HUES48 (cell line): ENCODE data around the gene UBE2D4.

Experiments used
- H3K27ac ChIP-seq: one replicate; pipeline ENCODE4 v1.7.0; 2013; ENCODE audit warnings: low read depth, low read length, inconsistent platforms
- H3K27me3 ChIP-seq: 2 replicates; pipeline ENCODE4 v1.6.1; 2013; ENCODE audit warnings: mild to moderate bottlenecking, low read length; ENCODE audit not compliant: control insufficient read depth, insufficient read depth
- H3K36me3 ChIP-seq: 2 replicates; pipeline ENCODE4 v1.6.1; 2013; ENCODE audit warnings: low read length; ENCODE audit not compliant: control insufficient read depth, insufficient read depth
- H3K4me1 ChIP-seq: 2 replicates; pipeline ENCODE4 v1.6.1; 2013; ENCODE audit warnings: mild to moderate bottlenecking, low read length; ENCODE audit not compliant: control insufficient read depth, insufficient read depth
- H3K4me3 ChIP-seq: 2 replicates; pipeline ENCODE4 v1.5.1; 2013; ENCODE audit warnings: mild to moderate bottlenecking, low read depth, low read length
- H3K9ac ChIP-seq: 2 replicates; pipeline ENCODE4 v1.6.1; 2013; ENCODE audit warnings: mild to moderate bottlenecking, low read depth, low read length, moderate library complexity
- H3K9me3 ChIP-seq: 2 replicates; pipeline ENCODE4 v1.6.1; 2013; ENCODE audit warnings: low read length; ENCODE audit not compliant: control insufficient read depth, insufficient read depth

Gene UBE2D4

DNA sequence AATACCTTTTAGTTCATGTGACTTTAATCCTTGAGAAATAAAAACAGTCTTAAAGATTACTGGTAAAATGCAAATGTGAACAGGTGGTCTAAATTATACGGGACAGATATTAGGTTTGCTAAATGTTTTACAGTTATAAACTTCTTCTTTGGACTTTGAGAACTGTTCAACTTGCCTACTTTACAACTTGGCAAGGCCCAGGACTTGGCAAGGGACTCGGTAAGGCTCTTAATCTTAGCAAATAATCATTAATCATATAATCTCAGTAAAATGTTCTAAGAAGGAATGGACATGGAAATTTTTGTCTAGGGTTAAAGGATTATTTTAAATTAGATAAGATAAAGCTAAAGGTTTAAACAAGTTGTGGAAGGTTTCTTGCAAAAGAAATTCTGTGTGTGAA, 4.8 kb upstream of the UBE2D4 start:
- Histone ChIP-seq H3K36me3 (no peaks in the 10 kb centered on the region), H3K27ac (no peak overlapping the region), H3K4me1 (no peaks in the 10 kb centered on the region; the same call in 1 of the 2 replicates), H3K9ac (no peak overlapping the region), H3K4me3 (no peak overlapping the region), H3K9me3 (no peaks in the 10 kb centered on the region), H3K27me3 (peaks cover 14% of the 10 kb centered on the region)

DNA sequence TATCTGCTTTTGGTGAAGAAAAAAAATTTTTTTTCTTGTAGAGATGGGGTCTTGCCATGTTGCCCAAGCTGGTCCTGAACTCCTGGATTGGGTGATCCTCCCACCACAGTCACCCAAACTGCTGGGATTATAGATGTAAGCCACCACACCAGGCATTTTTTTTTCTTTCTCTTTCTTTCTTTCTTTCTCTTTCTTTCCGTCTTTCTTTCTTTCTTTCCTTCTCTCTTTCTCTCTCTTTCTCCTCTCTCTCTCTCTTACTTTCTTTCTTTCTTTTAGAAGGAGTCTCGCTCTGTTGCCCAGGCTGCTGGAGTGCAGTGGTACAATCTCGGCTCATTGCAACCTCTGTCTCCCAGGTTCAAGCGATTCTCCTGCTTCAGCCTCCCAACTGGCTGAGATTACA, 3.5 kb upstream of the UBE2D4 start:
- Histone ChIP-seq H3K27ac (no peak overlapping the region), H3K4me1 (no peaks in the 10 kb centered on the region), H3K4me3 (no peak overlapping the region), H3K9me3 (no peaks in the 10 kb centered on the region), H3K36me3 (no peaks in the 10 kb centered on the region), H3K27me3 (peaks cover 23% of the 10 kb centered on the region), H3K9ac (no peak overlapping the region)

DNA sequence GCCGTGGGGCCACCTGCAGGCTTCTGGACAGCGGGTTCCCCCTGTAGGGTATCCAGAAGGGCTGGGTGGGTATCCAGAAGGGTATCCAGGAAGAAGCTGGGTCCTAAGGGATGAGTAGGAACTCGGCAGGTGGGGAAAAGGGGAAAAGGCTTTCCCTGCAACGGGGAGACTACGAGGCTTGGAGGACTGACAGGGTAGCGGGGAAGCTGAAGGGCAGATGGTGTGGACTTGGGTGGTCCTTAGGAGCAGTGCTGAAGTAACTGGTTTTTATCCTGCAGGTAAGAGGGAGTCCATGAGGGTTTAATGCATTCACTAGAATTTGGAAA, 525 bp downstream of the UBE2D4 start:
- Histone ChIP-seq H3K9me3 (no peaks in the 10 kb centered on the region), H3K27ac (no peak overlapping the region), H3K4me3 (peak overlapping the region; percentile 66), H3K9ac (no peak overlapping the region), H3K4me1 (no peaks in the 10 kb centered on the region), H3K27me3 (peaks cover 23% of the 10 kb centered on the region), H3K36me3 (no peaks in the 10 kb centered on the region)

DNA sequence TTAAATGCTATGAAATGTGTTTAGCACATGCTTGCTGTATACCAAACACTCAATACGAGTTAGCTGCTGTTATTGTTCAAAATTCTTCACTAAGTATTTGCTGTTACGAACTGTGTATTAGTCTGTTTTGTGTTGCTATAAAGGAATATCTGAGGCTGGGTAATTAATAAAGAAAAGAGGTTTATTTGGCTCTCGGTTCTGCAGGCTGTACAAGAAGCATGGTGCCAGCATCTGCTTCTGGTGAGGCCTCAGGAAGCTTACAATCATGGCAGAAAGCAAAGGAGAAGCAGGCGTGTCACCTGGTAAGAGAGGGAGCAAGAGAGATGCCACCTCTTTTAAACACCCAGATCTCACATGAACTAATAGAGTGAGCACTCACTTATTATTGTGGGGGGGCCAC, 1.6 kb downstream of the UBE2D4 start:
- no peaks in the 10 kb centered on the region for H3K4me1 ChIP-seq
- no peak overlapping the region for H3K27ac ChIP-seq
- no peaks in the 10 kb centered on the region for H3K9me3 ChIP-seq
- no peaks in the 10 kb centered on the region for H3K36me3 ChIP-seq
- no peak overlapping the region for H3K4me3 ChIP-seq
- H3K27me3 ChIP-seq = peaks cover 23% of the 10 kb centered on the region
- H3K9ac ChIP-seq = no peak overlapping the region

DNA sequence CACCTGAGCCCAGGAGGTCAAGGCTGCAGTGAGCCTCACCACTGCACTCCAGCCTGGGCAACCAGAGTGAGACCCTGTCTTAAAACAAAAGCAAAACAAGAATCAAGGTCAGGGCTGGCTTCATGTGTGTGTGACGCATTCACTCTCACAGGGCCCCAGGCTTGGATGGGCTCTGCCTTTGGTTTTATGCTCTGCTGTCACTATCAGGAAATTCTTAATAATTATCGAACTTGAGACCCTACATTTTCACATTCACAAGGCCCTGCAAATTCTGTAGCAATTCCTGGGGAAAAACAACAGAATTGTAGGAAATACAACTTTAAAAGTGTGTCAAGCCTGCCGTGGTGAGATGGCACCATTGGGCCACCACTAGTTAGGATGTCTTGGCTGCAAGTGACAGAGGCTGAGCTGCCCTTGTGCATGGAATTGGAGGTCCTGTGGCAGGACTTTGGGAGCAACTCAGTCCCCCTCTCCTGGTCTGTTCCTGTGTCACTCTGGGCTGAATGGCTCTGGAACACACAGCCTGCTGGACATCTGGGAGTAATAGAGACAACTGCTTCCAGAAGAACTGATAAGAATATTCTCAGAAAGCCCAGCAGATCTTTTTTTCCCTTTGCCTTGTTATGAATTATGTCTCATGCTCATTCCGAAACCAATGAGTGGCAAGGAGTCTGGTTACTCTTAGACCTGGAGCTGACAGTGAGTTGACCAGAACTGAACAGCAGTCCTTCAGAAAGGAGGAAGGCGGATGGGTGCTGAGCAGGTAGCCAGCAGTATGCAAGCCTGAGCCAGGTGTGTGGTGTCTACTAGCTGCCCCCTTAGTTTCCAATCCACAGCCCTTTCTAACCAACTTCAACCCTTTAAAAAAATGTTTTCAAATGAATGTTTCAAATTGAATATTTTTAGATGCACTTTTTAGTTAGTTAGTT, 3.6 kb downstream of the UBE2D4 start:
- Histone ChIP-seq H3K27ac (no peak overlapping the region), H3K27me3 (peaks cover 23% of the 10 kb centered on the region), H3K4me1 (no peaks in the 10 kb centered on the region), H3K9ac (no peak overlapping the region), H3K36me3 (no peaks in the 10 kb centered on the region), H3K9me3 (no peaks in the 10 kb centered on the region), H3K4me3 (no peak overlapping the region)

DNA sequence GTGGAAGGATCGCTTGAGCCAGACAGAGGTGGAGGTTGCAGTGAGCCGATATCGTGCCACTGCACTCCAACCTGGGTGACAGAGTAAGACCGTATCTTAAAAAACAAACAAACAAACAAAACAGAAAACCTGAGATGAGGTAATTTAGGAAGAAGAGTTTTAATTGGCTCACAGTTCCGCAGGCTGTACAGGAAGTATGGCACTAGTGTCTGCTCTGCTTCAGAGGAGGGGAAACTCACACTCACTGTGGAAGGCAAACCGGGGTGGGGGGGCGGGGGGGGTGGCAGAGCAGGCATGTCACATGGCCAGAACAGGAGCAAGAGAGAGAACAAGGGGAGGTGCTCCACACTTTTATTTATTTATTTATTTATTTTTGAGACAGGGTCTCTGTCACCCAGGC, 5.1 kb downstream of the UBE2D4 start:
- H3K9me3 ChIP-seq = no peaks in the 10 kb centered on the region
- H3K4me1 ChIP-seq = no peaks in the 10 kb centered on the region
- H3K27ac ChIP-seq = no peak overlapping the region
- H3K9ac ChIP-seq = no peak overlapping the region
- H3K36me3 ChIP-seq = no peaks in the 10 kb centered on the region
- no peak overlapping the region for H3K4me3 ChIP-seq
- H3K27me3 ChIP-seq = peaks cover 9% of the 10 kb centered on the region

DNA sequence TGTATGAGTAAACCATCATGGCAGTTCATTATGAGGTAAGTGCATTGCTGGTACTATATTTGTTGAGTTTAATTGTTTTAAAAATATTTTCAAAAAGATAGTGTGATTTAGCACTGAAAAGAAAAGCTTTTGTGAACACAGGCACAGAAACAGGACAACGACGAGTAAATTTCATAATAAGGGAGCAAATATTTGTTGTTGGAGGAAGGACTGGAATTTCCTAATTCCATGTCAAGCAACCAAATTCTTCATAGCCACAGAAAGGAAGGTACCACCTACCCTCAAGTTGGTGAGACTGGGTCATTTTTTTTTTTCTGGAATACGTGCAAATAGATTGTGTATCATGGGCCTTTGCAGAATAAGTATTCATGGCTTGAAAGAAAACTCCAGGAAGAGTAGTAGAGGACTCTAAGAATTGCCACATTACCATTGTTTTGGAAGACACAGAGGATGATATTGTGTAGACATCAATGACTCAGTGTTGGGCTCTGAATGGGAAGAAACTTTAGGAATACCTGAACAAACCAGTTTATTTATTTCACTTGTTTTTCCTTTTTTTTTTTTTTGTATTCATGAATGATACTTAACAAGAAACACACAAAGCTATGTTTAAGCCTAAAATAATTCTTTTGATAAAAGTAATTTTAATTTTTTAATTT, 7.8 kb downstream of the UBE2D4 start:
- Histone ChIP-seq H3K9me3 (no peaks in the 10 kb centered on the region), H3K4me3 (no peak overlapping the region), H3K9ac (no peak overlapping the region), H3K27ac (no peak overlapping the region), H3K27me3 (no peaks in the 10 kb centered on the region), H3K36me3 (no peaks in the 10 kb centered on the region), H3K4me1 (no peaks in the 10 kb centered on the region)

DNA sequence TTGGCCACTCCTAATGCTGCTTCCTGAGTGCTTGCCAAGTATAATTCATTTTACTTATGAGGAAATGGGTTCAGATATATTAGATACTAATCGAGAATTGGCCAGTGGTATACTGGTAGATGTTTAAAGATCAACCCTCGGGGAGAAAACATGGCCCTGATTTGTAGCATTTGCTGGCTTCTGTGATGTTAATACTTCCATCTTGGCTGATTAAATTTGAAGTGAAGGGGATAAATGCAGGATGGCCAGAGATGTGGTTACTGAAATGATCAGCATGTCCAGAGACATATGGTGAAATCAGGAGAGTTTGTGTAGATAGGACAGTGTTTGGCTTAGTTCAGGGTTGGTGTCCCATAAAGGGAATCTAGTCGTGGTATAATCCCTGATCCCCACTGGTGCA, 11.2 kb downstream of the UBE2D4 start:
- Histone ChIP-seq H3K9ac (no peak overlapping the region), H3K27ac (no peak overlapping the region), H3K4me1 (no peaks in the 10 kb centered on the region), H3K36me3 (no peaks in the 10 kb centered on the region), H3K9me3 (no peaks in the 10 kb centered on the region), H3K4me3 (no peak overlapping the region), H3K27me3 (no peaks in the 10 kb centered on the region)

DNA sequence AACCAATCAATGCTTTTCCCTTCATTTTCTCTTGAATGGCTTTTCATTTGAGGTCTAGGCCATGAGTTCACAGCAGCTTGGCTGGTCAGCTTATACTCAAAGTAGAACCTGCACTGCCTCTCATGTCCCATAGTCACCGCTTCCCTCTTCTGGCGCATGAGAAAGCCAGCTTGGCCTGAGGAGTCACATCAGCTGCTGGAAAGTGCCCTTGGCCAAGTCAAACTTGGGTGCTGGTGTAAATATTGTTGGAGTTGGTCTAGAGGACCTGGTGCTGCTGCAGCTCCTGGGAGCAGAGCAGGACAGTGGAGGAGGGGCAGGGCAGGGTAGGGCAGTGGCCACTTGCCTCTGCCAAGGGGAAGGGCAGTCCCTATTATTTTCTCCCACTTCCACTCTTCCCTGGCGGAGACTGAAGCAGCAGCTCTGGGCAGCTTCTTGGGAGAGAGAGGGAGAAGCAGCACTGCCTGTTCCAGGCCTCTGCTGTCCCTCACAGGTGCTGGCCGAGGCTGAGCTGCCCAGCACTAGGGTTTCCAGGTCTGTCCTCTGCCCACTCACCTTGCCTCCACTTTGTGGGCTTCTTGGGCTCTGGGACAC, 12.8 kb downstream of the UBE2D4 start:
- no peaks in the 10 kb centered on the region for H3K36me3 ChIP-seq
- H3K4me3 ChIP-seq = no peak overlapping the region
- no peaks in the 10 kb centered on the region for H3K4me1 ChIP-seq
- H3K27me3 ChIP-seq = no peaks in the 10 kb centered on the region
- no peak overlapping the region for H3K9ac ChIP-seq
- no peak overlapping the region for H3K27ac ChIP-seq
- no peaks in the 10 kb centered on the region for H3K9me3 ChIP-seq

DNA sequence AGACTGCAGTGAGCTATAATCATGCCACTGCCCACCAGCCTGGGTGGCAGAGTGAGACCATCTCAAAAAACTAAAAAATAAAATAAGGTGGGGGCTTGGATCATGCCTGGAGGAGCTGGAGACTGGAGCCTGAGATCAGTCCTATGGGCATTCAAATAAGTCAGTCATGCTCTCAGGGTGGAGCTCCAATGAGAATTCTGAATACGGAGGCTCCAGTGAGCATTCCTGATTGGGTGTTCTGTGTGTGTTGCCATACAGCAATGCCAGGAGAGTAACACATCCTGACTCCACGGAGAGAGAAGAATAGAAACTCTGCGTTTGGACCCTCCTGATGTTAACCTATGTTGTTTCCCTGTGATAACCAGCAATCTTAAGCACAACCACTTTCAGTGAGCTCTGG, 16.0 kb downstream of the UBE2D4 start:
- Histone ChIP-seq H3K27ac (no peak overlapping the region), H3K27me3 (no peaks in the 10 kb centered on the region), H3K4me1 (no peaks in the 10 kb centered on the region), H3K9ac (no peak overlapping the region), H3K9me3 (no peaks in the 10 kb centered on the region), H3K36me3 (no peaks in the 10 kb centered on the region), H3K4me3 (no peak overlapping the region)

DNA sequence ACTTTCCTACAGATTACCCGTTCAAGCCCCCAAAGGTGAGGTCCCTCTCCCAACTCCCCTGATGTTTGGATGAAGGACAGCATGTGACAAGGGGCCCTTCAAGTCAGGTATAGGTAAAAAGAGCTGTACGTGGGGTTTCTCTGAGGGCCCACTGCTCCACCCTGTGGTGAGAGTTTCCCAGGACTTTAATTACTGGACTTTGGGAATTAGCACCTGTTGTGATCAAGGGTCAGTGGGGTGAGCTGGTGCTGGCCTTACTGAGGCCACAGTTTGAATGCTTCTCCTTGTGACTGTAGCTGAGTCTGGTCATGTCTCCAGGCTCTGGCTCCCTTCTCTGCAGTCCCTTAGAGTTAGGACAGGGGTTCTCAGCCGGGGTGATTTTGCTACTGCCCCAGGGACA, 16.8 kb downstream of the UBE2D4 start:
- H3K4me3 ChIP-seq = no peak overlapping the region
- no peak overlapping the region for H3K9ac ChIP-seq
- H3K4me1 ChIP-seq = no peaks in the 10 kb centered on the region

More for the DNA sequence above, 16.8 kb downstream of the UBE2D4 start:
- no peaks in the 10 kb centered on the region for H3K9me3 ChIP-seq
- H3K27me3 ChIP-seq = no peaks in the 10 kb centered on the region
- no peaks in the 10 kb centered on the region for H3K36me3 ChIP-seq
- H3K27ac ChIP-seq = no peak overlapping the region
